Glutamatergic neuron (in vitro differentiated cells): ENCODE results near the gene HOXB9. TPM values are rescaled to one million over a fixed set of nuclear protein-coding genes. Genes with fewer than 3 reads are reported as not detected.

Experiments
- DNase-seq: peaks from one replicate; pipeline ENCODE4 v3.0.0; 2022
- H3K27ac Mint-ChIP-seq: one replicate; pipeline ENCODE4 v1.8.0; 2020; ENCODE audit warnings: mild to moderate bottlenecking, mixed read lengths, inconsistent platforms; ENCODE audit not compliant: unreplicated experiment
- H3K27me3 Mint-ChIP-seq: one replicate; pipeline ENCODE4 v1.8.0; 2020; ENCODE audit warnings: mild to moderate bottlenecking, moderate library complexity, mixed read lengths, inconsistent platforms; ENCODE audit not compliant: unreplicated experiment
- H3K36me3 Mint-ChIP-seq: one replicate; pipeline ENCODE4 v1.8.0; 2020; ENCODE audit warnings: mild to moderate bottlenecking, mixed read lengths, inconsistent platforms; ENCODE audit not compliant: unreplicated experiment
- H3K4me1 Mint-ChIP-seq: one replicate; pipeline ENCODE4 v1.8.0; 2020; ENCODE audit warnings: mild to moderate bottlenecking, low read depth, mixed read lengths, inconsistent platforms; ENCODE audit not compliant: unreplicated experiment
- H3K4me3 Mint-ChIP-seq: one replicate; pipeline ENCODE4 v1.8.0; 2020; ENCODE audit warnings: mild to moderate bottlenecking, mixed read lengths, inconsistent platforms; ENCODE audit not compliant: unreplicated experiment
- H3K9me3 Mint-ChIP-seq: one replicate; pipeline ENCODE4 v1.8.0; 2020; ENCODE audit warnings: mild to moderate bottlenecking, moderate library complexity, mixed read lengths, inconsistent platforms; ENCODE audit not compliant: unreplicated experiment
- CTCF ChIP-seq: fragments of 200-600 bp; sonication (generic); IDR thresholded peaks from one replicate; pipeline ENCODE4 v1.5.0; 2021; ENCODE audit not compliant: partially characterized antibody, unreplicated experiment
- total RNA-seq: library from RNA; stranded (reverse); fragmentation: NEBNext Ultra II Directional; extraction: Animal tissue kit (Norgen Biotek cat#: 25700); gene quantifications from one replicate; pipeline ENCODE4 v1.2.1, GENCODE V29; 2021; ENCODE audit not compliant: unreplicated experiment

Gene HOXB9
- total RNA-seq, 1 donor from 2014 or later = not detected

- no peak for DNase-seq
- no peak for TF ChIP-seq CTCF
- peaks cover 4% of the 10 kb centered on the region for H3K9me3 Mint-ChIP-seq
- H3K4me1 Mint-ChIP-seq = peaks cover 2% of the 10 kb centered on the region
- H3K36me3 Mint-ChIP-seq = no peaks in the 10 kb centered on the region
- peak overlapping the region; percentile 25 for H3K4me3 Mint-ChIP-seq
- no peak overlapping the region for H3K27ac Mint-ChIP-seq
- peaks cover 53% of the 10 kb centered on the region for H3K27me3 Mint-ChIP-seq
Measured at GRCh38 chr17:48596000-48596734, 30.0 kb downstream of the HOXB9 start.

DNA sequence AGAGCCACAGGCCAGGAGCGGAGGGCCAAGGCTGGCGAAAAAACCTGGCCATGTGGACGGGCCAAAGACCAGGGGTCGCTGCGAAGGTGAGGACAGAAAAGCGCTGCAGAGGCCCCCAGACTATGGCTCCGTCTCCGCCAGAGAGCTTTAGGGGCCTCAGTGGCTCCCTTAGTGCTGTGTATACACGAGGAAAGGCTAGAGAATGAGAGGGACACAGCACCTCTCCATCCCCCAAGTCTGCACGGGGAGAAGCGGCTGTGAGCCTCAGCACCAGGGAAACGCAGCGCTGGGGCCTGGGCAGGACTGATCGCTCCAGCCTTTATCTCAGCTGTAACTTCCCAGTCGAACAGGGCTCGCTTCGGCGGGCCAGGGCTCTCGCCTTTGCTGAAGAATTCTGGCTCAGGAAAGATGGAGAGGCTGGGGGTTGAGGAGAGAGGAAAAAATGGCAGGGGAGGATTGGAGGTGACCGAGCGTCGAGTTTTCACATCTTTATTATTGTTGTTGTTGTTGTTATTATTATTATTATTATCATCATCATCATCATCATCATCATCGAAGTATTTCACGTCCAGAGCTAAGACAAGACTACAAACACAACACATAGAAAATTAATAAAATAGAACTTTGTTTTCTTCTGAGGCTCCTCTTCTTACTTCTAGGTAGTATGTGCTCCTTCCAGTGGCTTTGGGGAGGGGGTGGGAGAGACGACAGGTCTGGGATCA is 30.7 kb downstream of the HOXB9 start:
- H3K4me1 Mint-ChIP-seq = peaks cover 2% of the 10 kb centered on the region
- DNase-seq = no peak
- peaks cover 3% of the 10 kb centered on the region for H3K9me3 Mint-ChIP-seq
- no peak for TF ChIP-seq CTCF
- no peaks in the 10 kb centered on the region for H3K36me3 Mint-ChIP-seq
- no peak overlapping the region for H3K27ac Mint-ChIP-seq
- H3K27me3 Mint-ChIP-seq = peaks cover 54% of the 10 kb centered on the region
- H3K4me3 Mint-ChIP-seq = no peak overlapping the region

GRCh38 chr17:48594538-48595277 is 31.4 kb downstream of the HOXB9 start:
- no peaks in the 10 kb centered on the region for H3K36me3 Mint-ChIP-seq
- no peak overlapping the region for H3K4me3 Mint-ChIP-seq
- H3K27ac Mint-ChIP-seq = no peak overlapping the region
- H3K9me3 Mint-ChIP-seq = peaks cover 3% of the 10 kb centered on the region
- peaks cover 50% of the 10 kb centered on the region for H3K27me3 Mint-ChIP-seq
- DNase-seq = no peak
- TF ChIP-seq CTCF = no peak
- peaks cover 2% of the 10 kb centered on the region for H3K4me1 Mint-ChIP-seq

DNA sequence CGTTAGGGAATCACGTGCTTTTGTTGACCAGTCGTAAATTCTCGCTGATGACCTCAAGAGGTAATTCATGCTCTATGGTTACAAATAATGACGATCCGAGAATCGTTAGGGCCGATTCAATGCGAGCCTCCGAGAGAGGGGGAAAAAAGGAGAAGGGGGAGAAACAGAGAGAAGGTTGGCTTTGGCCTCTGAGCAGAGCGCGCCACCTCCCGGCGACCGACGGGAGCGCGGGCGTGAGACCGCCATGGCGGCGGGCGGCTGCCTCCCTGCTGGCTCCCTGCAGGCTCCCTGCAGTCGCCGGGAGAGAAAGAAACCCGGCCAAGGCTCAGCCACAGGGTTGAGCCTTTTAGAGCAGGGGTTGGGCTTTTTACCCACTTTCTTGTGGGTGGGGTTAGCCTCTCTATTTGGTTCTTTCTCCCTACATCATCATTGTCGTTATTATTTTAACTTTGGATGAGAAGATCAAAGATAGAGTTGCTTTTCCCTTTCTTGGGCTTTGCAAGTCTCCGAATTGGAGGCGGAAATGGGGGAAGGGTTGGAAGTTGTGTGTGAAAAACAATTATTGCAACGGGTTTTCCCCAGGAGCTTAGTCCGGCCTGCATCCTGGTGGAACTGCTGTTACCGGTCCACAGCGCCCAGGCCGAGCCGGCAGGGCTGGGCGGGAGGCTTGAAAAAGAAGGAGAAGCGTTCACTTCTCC is 32.2 kb downstream of the HOXB9 start:
- Mint-ChIP-seq H3K4me1 (peaks cover 2% of the 10 kb centered on the region), H3K36me3 (no peaks in the 10 kb centered on the region), H3K4me3 (no peak overlapping the region), H3K27ac (no peak overlapping the region), H3K9me3 (peaks cover 4% of the 10 kb centered on the region), H3K27me3 (peaks cover 48% of the 10 kb centered on the region)
- peak; percentile 81 for TF ChIP-seq CTCF
- peak; percentile 91 for DNase-seq
